ENCODE measurements around the gene MGAT4A. TPM values are rescaled to one million over a fixed set of nuclear protein-coding genes. Genes with fewer than 3 reads are reported as not detected.

The MGAT4A gene
- total and polyA plus RNA-seq, 2 of the 13 experiments (the other 11 are each of a cell fraction or from before 2014, with no cell fraction given), result 47.2 to 90.9 TPM

- peak; percentile 57; the same call in 1 of the 2 replicates for TF ChIP-seq IKZF5 (CRISPR knock-in tag; IDR thresholded peaks at IDR 0.05)
- peak; percentile 82; the same call in 1 of the 2 replicates for TF ChIP-seq TEAD2 (CRISPR knock-in tag; IDR thresholded peaks at IDR 0.05)
- 0 out of 2 replicates have a peak, but pooled peaks have one; percentile 77 for TF ChIP-seq ZXDC (CRISPR knock-in tag; IDR thresholded peaks at IDR 0.05)
- no peak for TF ChIP-seq NFE2 (CRISPR knock-in tag; IDR thresholded peaks at IDR 0.05)
- TF ChIP-seq CREB3 (CRISPR knock-in tag; IDR thresholded peaks at IDR 0.05), result 0 out of 2 replicates have a peak, but pooled peaks have one; percentile 33
- peak; percentile 36; the same call in 1 of the 2 replicates for TF ChIP-seq ZNF574 (CRISPR knock-in tag; IDR thresholded peaks at IDR 0.05)
- TF ChIP-seq MED1 (CRISPR knock-in tag; IDR thresholded peaks at IDR 0.05), result peak; percentile 43
- 0 out of 2 replicates have a peak, but pooled peaks have one; percentile 51 for TF ChIP-seq ZNF501 (CRISPR knock-in tag; IDR thresholded peaks at IDR 0.05)
- TF ChIP-seq ZZZ3 (CRISPR knock-in tag; IDR thresholded peaks at IDR 0.05; ENCODE audit: borderline replicate concordance), result no peak
- no peak for TF ChIP-seq ZFP41 (CRISPR knock-in tag; IDR thresholded peaks at IDR 0.05; ENCODE audit: borderline replicate concordance)
- peak; percentile 30; the same call in 1 of the 2 replicates for TF ChIP-seq ZNF816 (CRISPR knock-in tag; IDR thresholded peaks at IDR 0.05; ENCODE audit: borderline replicate concordance)
- peak; percentile 27 for TF ChIP-seq SRSF1 (optimal IDR thresholded peaks at IDR 0.05; ENCODE audit: low read depth, low read length)
- TF ChIP-seq ZNF784 (CRISPR knock-in tag; IDR thresholded peaks at IDR 0.05; ENCODE audit: borderline replicate concordance), result 0 out of 2 replicates have a peak, but pooled peaks have one; percentile 43
- no peak for TF ChIP-seq TFE3 (CRISPR knock-in tag; IDR thresholded peaks at IDR 0.05)
- TF ChIP-seq ZBTB2 (CRISPR knock-in tag; IDR thresholded peaks at IDR 0.05; ENCODE audit: low read depth), result peak; percentile 2
These were observed 752 bp downstream of the MGAT4A start (continued) for GRCh38 chr2:98730053-98730706.
